ENCODE results near the gene MED26. TPM values are rescaled to one million over a fixed set of nuclear protein-coding genes. Genes with fewer than 3 reads are reported as not detected.

MED26 gene
- total RNA-seq, 1 experiment from 2014 or later: 14.6 TPM

Small RNA genes within 50 kb of the gene (small RNA-seq; reads per million reads assigned to genes)
- gene RN7SL146P: not detected

Other genes starting within 250 kb of the MED26 start
- gene EPS15L1, start 156.2 kb downstream of the MED26 start, total RNA-seq (2014; rRNA removed; shearing (Covaris generic)): 8.5 and 8.6 TPM in 2 replicates
- not detected in 2 replicates for gene CALR3, start 132.0 kb downstream of the MED26 start, total RNA-seq (2014; rRNA removed; shearing (Covaris generic))
- 1.4 and 3.1 TPM in 2 replicates for gene C19orf44, start 131.8 kb downstream of the MED26 start, total RNA-seq (2014; rRNA removed; shearing (Covaris generic))
- 6.5 and 9.2 TPM in 2 replicates for gene CHERP, start 85.8 kb downstream of the MED26 start, total RNA-seq (2014; rRNA removed; shearing (Covaris generic))
- gene SLC35E1, start 55.8 kb downstream of the MED26 start, total RNA-seq (2014; rRNA removed; shearing (Covaris generic)): 31.0 and 35.9 TPM in 2 replicates
- gene SMIM7, start 31.9 kb upstream of the MED26 start, total RNA-seq (2014; rRNA removed; shearing (Covaris generic)): 71.3 and 89.7 TPM in 2 replicates
- gene TMEM38A, start 32.9 kb upstream of the MED26 start, total RNA-seq (2014; rRNA removed; shearing (Covaris generic)): 0.26 and 0.94 TPM in 2 replicates
- not detected in 2 replicates for gene NWD1, start 91.6 kb upstream of the MED26 start, total RNA-seq (2014; rRNA removed; shearing (Covaris generic))
- gene SIN3B, start 201.2 kb upstream of the MED26 start, total RNA-seq (2014; rRNA removed; shearing (Covaris generic)): 14.6 and 20.0 TPM in 2 replicates